Stimulated activated CD8-positive, alpha-beta memory T cell treated with anti-CD3 and anti-CD28 coated beads, Interleukin-12 subunit alpha, Interleukin-12 subunit beta, amount 100 ng/mL, for 24 hours (primary cell): Measurements from ENCODE around the gene CPNE2.

Source experiments
- DNase-seq: peaks from one replicate; pipeline ENCODE4 v3.0.0-alpha.2; 2020; ENCODE audit errors: extremely low read depth

CPNE2 gene

GRCh38 chr16:57123974-57124674 lies 31.7 kb downstream of the CPNE2 start:
- no peak for DNase-seq

GRCh38 chr16:57125376-57125775 lies 33.0 kb downstream of the CPNE2 start:
- DNase-seq = no peak

- DNase-seq = no peak
These were observed 33.6 kb downstream of the CPNE2 start for GRCh38 chr16:57125969-57126368.

- DNase-seq = no peak
These were observed 34.0 kb downstream of the CPNE2 start for GRCh38 chr16:57126411-57126810.

- DNase-seq = no peak
These were observed 34.8 kb downstream of the CPNE2 start for GRCh38 chr16:57127037-57127763.

- DNase-seq = no peak
These were observed 35.5 kb downstream of the CPNE2 start for GRCh38 chr16:57127836-57128235.

- DNase-seq = no peak
These were observed 36.5 kb downstream of the CPNE2 start for GRCh38 chr16:57128771-57129389.

- no peak for DNase-seq
These were observed 38.6 kb downstream of the CPNE2 start for GRCh38 chr16:57130950-57131321.

GRCh38 chr16:57131351-57131970 lies 39.1 kb downstream of the CPNE2 start:
- DNase-seq = no peak

GRCh38 chr16:57132470-57132869 lies 40.1 kb downstream of the CPNE2 start:
- DNase-seq = no peak

- DNase-seq = no peak
These were observed 40.6 kb downstream of the CPNE2 start for GRCh38 chr16:57133031-57133430.

GRCh38 chr16:57133886-57134285 lies 41.5 kb downstream of the CPNE2 start:
- DNase-seq = no peak

- DNase-seq = no peak
These were observed 42.6 kb downstream of the CPNE2 start for GRCh38 chr16:57134982-57135381.

- DNase-seq = no peak
These were observed 44.7 kb downstream of the CPNE2 start for GRCh38 chr16:57137043-57137442.

GRCh38 chr16:57137566-57138273 lies 45.3 kb downstream of the CPNE2 start:
- no peak for DNase-seq

- no peak for DNase-seq
These were observed 46.0 kb downstream of the CPNE2 start for GRCh38 chr16:57138281-57138935.

- DNase-seq = no peak
These were observed 48.7 kb downstream of the CPNE2 start for GRCh38 chr16:57140931-57141668.

GRCh38 chr16:57141822-57142631 lies 49.6 kb downstream of the CPNE2 start:
- no peak for DNase-seq

GRCh38 chr16:57143149-57143921 lies 51.0 kb downstream of the CPNE2 start:
- DNase-seq = no peak
